Right atrium auricular region (tissue), 2 donors: Measurements from ENCODE around the gene SATB2. TPM values are rescaled to one million over a fixed set of nuclear protein-coding genes. Genes with fewer than 3 reads are reported as not detected.

Experiments used
- DNase-seq: peaks from one replicate; pipeline ENCODE4 v3.0.0-alpha.2; 2019; ENCODE audit warnings: low spot score
- H3K27ac ChIP-seq, 2 donors: fragments of 200-600 bp; sonication (generic); 1 replicate in 1 of 2; 2 replicates in 1 of 2; pipeline ENCODE4 v1.5.1; 2016 to 2019
- H3K27me3 ChIP-seq, 2 donors: fragments of 200-600 bp; sonication (generic); one replicate each; pipeline versions ENCODE4 v1.5.1 to v1.6.0; 2017 to 2019
- H3K36me3 ChIP-seq: fragments of 200-600 bp; sonication (generic); one replicate; pipeline ENCODE4 v1.5.1; 2016
- H3K4me1 ChIP-seq, 2 donors: fragments of 200-600 bp; sonication (generic); one replicate each; pipeline versions ENCODE4 v1.5.1 to v1.6.0; 2017 to 2019
- H3K4me3 ChIP-seq, 2 donors: fragments of 200-600 bp; sonication (generic); 1 replicate in 1 of 2; 2 replicates in 1 of 2; pipeline ENCODE4 v1.5.1; 2017 to 2019; ENCODE audit warnings: mild to moderate bottlenecking in 1 of 2, moderate library complexity in 1 of 2
- H3K9me3 ChIP-seq, 2 donors: fragments of 200-600 bp; sonication (generic); one replicate each; pipeline ENCODE4 v1.5.1; 2019
- CTCF ChIP-seq, 2 donors: fragments of 200-600 bp; sonication (generic); IDR thresholded peaks; one replicate each; pipeline ENCODE4 v1.5.1; 2019; ENCODE audit warnings: antibody characterized with exemption in 2 of 2
- total RNA-seq, 2 donors: library from RNA; depleted of rRNA; stranded (reverse); fragments of >200 nt; gene quantifications; one replicate each; pipeline ENCODE4 v1.1.0, GENCODE V29; 2016

The SATB2 gene
- total RNA-seq, 2 donors from 2014 or later, result 1.0 to 1.2 TPM

GRCh38 chr2:199431746-199432213 lies 26.0 kb downstream of the SATB2 start:
- TF ChIP-seq CTCF (IDR thresholded peaks at IDR 0.05), result no peak

GRCh38 chr2:199430214-199430613 lies 27.5 kb downstream of the SATB2 start:
- no peak overlapping the region for H3K27ac ChIP-seq
- H3K36me3 ChIP-seq, result no peaks in the 10 kb centered on the region
- no peaks in the 10 kb centered on the region for H3K27me3 ChIP-seq
- no peaks in the 10 kb centered on the region for H3K9me3 ChIP-seq
- H3K4me3 ChIP-seq, result no peak overlapping the region
- no peak for TF ChIP-seq CTCF (IDR thresholded peaks at IDR 0.05)
- H3K4me1 ChIP-seq, result no peaks in the 10 kb centered on the region
- no peak for DNase-seq

More at GRCh38 chr2:199431746-199432213, 26.0 kb downstream of the SATB2 start:
- Histone ChIP-seq H3K36me3 (no peaks in the 10 kb centered on the region), H3K4me3 (no peak overlapping the region), H3K27ac (no peak overlapping the region), H3K4me1 (no peaks in the 10 kb centered on the region), H3K27me3 (no peaks in the 10 kb centered on the region), H3K9me3 (no peaks in the 10 kb centered on the region)
- no peak for DNase-seq

- Histone ChIP-seq H3K4me3 (no peak overlapping the region), H3K27me3 (no peaks in the 10 kb centered on the region), H3K27ac (no peak overlapping the region), H3K9me3 (no peaks in the 10 kb centered on the region), H3K4me1 (no peaks in the 10 kb centered on the region), H3K36me3 (no peaks in the 10 kb centered on the region)
- DNase-seq, result no peak
- TF ChIP-seq CTCF (IDR thresholded peaks at IDR 0.05), result no peak
Measured at GRCh38 chr2:199428291-199428690, 29.4 kb downstream of the SATB2 start.

GRCh38 chr2:199424160-199424559 lies 33.6 kb downstream of the SATB2 start:
- no peak for TF ChIP-seq CTCF (IDR thresholded peaks at IDR 0.05)
- Histone ChIP-seq H3K27ac (no peak overlapping the region), H3K4me3 (no peak overlapping the region), H3K9me3 (no peaks in the 10 kb centered on the region), H3K27me3 (no peaks in the 10 kb centered on the region), H3K4me1 (no peaks in the 10 kb centered on the region), H3K36me3 (no peaks in the 10 kb centered on the region)
- no peak for DNase-seq

- Histone ChIP-seq H3K36me3 (no peaks in the 10 kb centered on the region), H3K27me3 (no peaks in the 10 kb centered on the region), H3K27ac (no peak overlapping the region), H3K4me1 (no peaks in the 10 kb centered on the region), H3K9me3 (no peaks in the 10 kb centered on the region), H3K4me3 (no peak overlapping the region)
- TF ChIP-seq CTCF (IDR thresholded peaks at IDR 0.05), result no peak
- no peak for DNase-seq
Measured at GRCh38 chr2:199419428-199419827, 38.3 kb downstream of the SATB2 start.

GRCh38 chr2:199414465-199414864 lies 43.3 kb downstream of the SATB2 start:
- Histone ChIP-seq H3K36me3 (no peaks in the 10 kb centered on the region), H3K27ac (no peak overlapping the region), H3K4me1 (no peaks in the 10 kb centered on the region), H3K4me3 (no peak overlapping the region), H3K27me3 (no peaks in the 10 kb centered on the region), H3K9me3 (no peaks in the 10 kb centered on the region)
- no peak for DNase-seq
- no peak for TF ChIP-seq CTCF (IDR thresholded peaks at IDR 0.05)
